ENCODE measurements around the gene THAP7. TPM values are rescaled to one million over a fixed set of nuclear protein-coding genes. Genes with fewer than 3 reads are reported as not detected.

The THAP7 gene
- total and polyA plus RNA-seq, 2 of the 13 experiments (the other 11 are each of a cell fraction or from before 2014, with no cell fraction given): 13.0 to 25.5 TPM

DNA sequence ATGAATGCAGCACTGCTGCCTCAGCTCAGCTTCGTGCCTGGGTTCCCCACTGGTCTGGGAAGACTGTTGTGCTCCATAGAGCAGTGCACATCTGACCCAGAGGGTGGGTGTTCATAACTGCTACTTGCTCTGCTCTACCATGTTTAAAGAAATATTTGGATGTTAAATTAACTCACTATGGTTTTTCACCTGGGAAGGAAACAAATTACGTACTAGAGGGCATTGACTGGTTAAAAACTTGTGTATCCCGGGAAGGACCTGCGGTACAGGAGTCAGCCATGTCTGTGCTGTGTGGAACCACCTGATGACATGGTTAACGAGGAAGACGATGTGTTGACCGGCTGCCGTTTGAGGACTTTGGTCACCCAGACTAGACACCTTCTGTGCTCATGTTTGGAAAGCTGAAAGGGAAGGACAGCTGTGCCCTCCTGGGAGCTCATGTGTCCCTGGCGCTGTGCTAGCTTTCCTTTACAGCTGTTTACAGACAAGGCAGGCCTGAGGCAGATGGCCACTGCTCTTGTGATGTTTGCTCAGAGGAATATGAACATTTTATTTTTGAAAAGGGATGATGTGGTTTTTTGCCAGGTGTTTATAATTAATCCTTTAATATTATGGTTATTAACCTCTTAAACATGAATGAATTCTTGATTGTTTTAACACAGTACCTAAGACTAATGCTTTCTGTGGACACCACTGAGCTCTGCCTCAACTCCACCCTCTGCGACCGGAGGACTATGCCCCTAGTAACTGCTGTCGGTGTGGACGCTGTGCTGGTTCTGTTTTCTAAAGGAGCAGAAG is 49.2 kb downstream of the THAP7 start (continued):
- TF ChIP-seq, protein P1, sequence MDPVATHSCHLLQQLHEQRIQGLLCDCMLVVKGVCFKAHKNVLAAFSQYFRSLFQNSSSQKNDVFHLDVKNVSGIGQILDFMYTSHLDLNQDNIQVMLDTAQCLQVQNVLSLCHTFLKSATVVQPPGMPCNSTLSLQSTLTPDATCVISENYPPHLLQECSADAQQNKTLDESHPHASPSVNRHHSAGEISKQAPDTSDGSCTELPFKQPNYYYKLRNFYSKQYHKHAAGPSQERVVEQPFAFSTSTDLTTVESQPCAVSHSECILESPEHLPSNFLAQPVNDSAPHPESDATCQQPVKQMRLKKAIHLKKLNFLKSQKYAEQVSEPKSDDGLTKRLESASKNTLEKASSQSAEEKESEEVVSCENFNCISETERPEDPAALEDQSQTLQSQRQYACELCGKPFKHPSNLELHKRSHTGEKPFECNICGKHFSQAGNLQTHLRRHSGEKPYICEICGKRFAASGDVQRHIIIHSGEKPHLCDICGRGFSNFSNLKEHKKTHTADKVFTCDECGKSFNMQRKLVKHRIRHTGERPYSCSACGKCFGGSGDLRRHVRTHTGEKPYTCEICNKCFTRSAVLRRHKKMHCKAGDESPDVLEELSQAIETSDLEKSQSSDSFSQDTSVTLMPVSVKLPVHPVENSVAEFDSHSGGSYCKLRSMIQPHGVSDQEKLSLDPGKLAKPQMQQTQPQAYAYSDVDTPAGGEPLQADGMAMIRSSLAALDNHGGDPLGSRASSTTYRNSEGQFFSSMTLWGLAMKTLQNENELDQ (CRISPR knock-in tag; IDR thresholded peaks at IDR 0.05; ENCODE audit: borderline replicate concordance): no peak
- TF ChIP-seq JARID2 (CRISPR knock-in tag; IDR thresholded peaks at IDR 0.05; ENCODE audit: insufficient replicate concordance) (no peak), ZFX (CRISPR knock-in tag; IDR thresholded peaks at IDR 0.05; ENCODE audit: low read depth) (peak; percentile 55; the same call in 1 of the 2 replicates), ZNF605 (CRISPR knock-in tag; IDR thresholded peaks at IDR 0.05) (peak; percentile 53; the same call in 1 of the 2 replicates), ZBTB21 (CRISPR knock-in tag; IDR thresholded peaks at IDR 0.05) (peak; percentile 56; the same call in 1 of the 2 replicates), SRSF4 (IDR thresholded peaks at IDR 0.05; ENCODE audit: low read depth, low read length, poor library complexity, severe bottlenecking) (no peak), ZNF333 (CRISPR knock-in tag; IDR thresholded peaks at IDR 0.05; ENCODE audit: borderline replicate concordance) (no peak)
- TF ChIP-seq, protein P2, sequence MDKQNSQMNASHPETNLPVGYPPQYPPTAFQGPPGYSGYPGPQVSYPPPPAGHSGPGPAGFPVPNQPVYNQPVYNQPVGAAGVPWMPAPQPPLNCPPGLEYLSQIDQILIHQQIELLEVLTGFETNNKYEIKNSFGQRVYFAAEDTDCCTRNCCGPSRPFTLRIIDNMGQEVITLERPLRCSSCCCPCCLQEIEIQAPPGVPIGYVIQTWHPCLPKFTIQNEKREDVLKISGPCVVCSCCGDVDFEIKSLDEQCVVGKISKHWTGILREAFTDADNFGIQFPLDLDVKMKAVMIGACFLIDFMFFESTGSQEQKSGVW (CRISPR knock-in tag; IDR thresholded peaks at IDR 0.05; ENCODE audit: borderline replicate concordance): no peak
- TF ChIP-seq, protein P3, sequence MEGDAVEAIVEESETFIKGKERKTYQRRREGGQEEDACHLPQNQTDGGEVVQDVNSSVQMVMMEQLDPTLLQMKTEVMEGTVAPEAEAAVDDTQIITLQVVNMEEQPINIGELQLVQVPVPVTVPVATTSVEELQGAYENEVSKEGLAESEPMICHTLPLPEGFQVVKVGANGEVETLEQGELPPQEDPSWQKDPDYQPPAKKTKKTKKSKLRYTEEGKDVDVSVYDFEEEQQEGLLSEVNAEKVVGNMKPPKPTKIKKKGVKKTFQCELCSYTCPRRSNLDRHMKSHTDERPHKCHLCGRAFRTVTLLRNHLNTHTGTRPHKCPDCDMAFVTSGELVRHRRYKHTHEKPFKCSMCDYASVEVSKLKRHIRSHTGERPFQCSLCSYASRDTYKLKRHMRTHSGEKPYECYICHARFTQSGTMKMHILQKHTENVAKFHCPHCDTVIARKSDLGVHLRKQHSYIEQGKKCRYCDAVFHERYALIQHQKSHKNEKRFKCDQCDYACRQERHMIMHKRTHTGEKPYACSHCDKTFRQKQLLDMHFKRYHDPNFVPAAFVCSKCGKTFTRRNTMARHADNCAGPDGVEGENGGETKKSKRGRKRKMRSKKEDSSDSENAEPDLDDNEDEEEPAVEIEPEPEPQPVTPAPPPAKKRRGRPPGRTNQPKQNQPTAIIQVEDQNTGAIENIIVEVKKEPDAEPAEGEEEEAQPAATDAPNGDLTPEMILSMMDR (CRISPR knock-in tag; IDR thresholded peaks at IDR 0.05): peak; percentile 21; the same call in 1 of the 2 replicates
- TF ChIP-seq, protein P4, sequence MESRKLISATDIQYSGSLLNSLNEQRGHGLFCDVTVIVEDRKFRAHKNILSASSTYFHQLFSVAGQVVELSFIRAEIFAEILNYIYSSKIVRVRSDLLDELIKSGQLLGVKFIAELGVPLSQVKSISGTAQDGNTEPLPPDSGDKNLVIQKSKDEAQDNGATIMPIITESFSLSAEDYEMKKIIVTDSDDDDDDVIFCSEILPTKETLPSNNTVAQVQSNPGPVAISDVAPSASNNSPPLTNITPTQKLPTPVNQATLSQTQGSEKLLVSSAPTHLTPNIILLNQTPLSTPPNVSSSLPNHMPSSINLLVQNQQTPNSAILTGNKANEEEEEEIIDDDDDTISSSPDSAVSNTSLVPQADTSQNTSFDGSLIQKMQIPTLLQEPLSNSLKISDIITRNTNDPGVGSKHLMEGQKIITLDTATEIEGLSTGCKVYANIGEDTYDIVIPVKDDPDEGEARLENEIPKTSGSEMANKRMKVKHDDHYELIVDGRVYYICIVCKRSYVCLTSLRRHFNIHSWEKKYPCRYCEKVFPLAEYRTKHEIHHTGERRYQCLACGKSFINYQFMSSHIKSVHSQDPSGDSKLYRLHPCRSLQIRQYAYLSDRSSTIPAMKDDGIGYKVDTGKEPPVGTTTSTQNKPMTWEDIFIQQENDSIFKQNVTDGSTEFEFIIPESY (CRISPR knock-in tag; IDR thresholded peaks at IDR 0.05): peak; percentile 68
- TF ChIP-seq, protein P5, sequence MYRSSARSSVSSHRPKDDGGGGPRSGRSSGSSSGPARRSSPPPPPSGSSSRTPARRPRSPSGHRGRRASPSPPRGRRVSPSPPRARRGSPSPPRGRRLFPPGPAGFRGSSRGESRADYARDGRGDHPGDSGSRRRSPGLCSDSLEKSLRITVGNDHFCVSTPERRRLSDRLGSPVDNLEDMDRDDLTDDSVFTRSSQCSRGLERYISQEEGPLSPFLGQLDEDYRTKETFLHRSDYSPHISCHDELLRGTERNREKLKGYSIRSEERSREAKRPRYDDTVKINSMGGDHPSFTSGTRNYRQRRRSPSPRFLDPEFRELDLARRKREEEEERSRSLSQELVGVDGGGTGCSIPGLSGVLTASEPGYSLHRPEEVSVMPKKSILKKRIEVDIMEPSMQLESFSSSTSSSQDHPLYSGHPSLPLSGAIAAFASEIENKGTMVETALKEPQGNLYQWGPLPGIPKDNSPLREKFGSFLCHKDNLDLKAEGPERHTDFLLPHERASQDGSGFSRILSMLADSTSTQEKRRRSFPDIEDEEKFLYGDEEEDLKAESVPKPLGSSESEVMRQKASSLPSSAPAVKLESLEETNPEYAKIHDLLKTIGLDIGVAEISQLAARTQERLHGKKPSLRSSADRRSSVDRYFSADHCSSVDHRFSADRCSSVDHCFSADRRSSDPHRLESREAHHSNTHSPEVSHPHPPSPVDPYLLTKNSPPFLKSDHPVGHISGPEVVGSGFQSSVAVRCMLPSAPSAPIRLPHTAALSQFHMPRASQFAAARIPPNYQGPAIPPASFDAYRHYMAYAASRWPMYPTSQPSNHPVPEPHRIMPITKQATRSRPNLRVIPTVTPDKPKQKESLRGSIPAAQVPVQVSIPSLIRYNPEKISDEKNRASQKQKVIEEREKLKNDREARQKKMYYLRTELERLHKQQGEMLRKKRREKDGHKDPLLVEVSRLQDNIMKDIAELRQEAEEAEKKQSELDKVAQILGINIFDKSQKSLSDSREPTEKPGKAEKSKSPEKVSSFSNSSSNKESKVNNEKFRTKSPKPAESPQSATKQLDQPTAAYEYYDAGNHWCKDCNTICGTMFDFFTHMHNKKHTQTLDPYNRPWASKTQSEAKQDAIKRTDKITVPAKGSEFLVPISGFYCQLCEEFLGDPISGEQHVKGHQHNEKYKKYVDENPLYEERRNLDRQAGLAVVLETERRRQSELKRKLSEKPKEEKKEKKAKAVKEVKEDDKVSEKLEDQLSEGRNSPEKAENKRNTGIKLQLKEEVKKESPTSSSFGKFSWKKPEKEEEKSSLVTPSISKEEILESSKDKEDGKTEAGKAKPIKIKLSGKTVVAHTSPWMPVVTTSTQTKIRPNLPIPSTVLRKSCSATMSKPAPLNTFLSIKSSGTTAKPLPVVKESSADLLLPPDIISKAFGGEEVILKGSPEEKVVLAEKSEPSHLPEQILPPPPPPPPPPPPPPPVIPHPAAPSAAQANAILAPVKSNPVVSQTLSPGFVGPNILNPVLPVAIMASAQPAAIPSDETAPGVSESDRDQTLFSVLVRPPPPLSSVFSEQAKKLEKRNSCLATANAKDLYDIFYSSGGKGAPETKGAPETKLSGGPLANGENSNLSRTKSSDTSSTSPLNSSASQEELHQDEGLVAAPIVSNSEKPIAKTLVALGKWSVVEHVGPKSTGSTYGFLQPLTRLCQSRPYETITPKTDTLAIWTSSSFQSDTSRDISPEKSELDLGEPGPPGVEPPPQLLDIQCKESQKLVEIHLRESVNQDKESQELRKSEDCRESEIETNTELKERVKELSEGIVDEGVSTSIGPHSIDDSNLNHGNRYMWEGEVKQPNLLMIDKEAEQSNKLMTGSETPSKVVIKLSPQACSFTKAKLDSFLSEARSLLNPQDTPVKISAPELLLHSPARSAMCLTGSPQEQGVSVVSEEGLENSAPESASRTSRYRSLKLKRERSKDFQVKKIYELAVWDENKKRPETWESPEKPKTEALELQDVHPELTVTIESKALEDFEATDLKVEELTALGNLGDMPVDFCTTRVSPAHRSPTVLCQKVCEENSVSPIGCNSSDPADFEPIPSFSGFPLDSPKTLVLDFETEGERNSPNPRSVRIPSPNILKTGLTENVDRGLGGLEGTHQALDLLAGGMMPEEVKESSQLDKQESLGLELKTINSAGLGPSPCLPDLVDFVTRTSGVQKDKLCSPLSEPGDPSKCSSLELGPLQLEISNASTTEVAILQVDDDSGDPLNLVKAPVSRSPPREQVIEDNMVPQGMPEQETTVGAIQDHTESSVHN (CRISPR knock-in tag; IDR thresholded peaks at IDR 0.05): no peak
